A549 (cell line): ENCODE results near the gene TMX1.

ENCODE experiments used
- CEBPB ChIP-seq, 2 experiments: fragments of >200 bp in 1 of 2; sonication (Bioruptor Twin) in 1 of 2; formaldehyde crosslinking in 1 of 2; IDR thresholded peaks; 2 replicates each; pipeline ENCODE4 v1.6.1; 2012 to 2016
- CTCF ChIP-seq: fragments of >200 bp; sonication (Bioruptor Twin); formaldehyde crosslinking; IDR thresholded peaks from 3 replicates; pipeline ENCODE4 v1.5.1; 2016
- EP300 ChIP-seq, 2 experiments: fragments of >200 bp; sonication (Bioruptor Twin); formaldehyde crosslinking; IDR thresholded peaks; 2 replicates in 1 of 2; 3 replicates in 1 of 2; pipeline ENCODE4 v1.6.1; 2016 to 2017
- ESRRA ChIP-seq: fragments of 150-350 bp; IDR thresholded peaks from 2 replicates; pipeline ENCODE4 v1.6.1; 2014; ENCODE audit warnings: mild to moderate bottlenecking, low read length, borderline replicate concordance
- MAX ChIP-seq: IDR thresholded peaks from 2 replicates; pipeline ENCODE4 v1.6.1; 2012
- NFE2L2 ChIP-seq: fragments of 150-350 bp; conservative IDR thresholded peaks from 2 replicates; pipeline ENCODE4 v1.6.1; 2014; ENCODE audit warnings: low read length
- POLR2A ChIP-seq: IDR thresholded peaks from 2 replicates; pipeline ENCODE4 v1.6.1; 2012; ENCODE audit warnings: mild to moderate bottlenecking, low read length

GRCh38 chr14:51304438-51304837 lies 64.4 kb downstream of the TMX1 start:
- no peak for TF ChIP-seq POLR2A
- no peak for TF ChIP-seq CEBPB (IDR thresholded peaks at IDR 0.05)
- no peak for TF ChIP-seq EP300 (IDR thresholded peaks at IDR 0.05)
- TF ChIP-seq ESRRA = no peak
- no peak for TF ChIP-seq MAX
- no peak for TF ChIP-seq NFE2L2
- TF ChIP-seq CTCF = no peak
